ENCODE measurements around the gene TSC22D3.

DNA sequence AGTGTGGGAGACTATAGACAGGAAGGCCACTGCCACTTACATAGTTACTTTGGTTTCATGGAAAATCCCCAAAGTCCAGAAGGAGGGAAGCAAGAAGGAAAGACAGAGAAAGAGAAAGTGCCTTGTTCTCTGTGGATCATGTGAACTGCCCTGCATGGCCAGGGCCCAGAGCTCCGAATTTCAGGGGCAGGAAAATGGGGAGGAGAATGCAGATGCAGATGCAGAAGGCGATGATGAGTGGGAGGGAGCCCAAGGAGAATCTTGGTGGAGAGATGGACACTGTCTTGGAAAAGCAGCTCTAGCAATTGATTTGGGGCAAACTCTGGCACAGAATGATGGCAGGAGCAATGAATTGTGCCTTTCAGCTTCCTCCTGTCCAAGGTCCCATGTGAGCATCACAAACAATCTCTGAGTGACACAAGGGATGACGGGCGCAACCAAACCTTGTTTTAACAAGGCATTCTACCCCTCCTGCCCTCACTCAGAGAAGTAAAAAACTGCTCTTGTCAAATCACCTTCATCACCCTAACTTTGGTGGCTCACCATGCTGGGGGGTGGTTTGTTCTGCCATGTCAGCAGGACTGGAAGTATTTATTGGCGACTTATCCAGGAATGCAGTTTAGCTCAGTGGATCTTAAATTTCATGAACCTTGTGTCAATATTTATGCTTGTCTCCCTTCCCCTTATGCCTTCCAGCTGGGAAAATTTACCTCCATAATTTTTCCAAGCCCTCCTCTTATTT lies 53.5 kb downstream of the TSC22D3 start:
- TF ChIP-seq CTCF (IDR thresholded peaks at IDR 0.05; ENCODE audit: low read length) (no peak), EZH2 (IDR thresholded peaks at IDR 0.05; ENCODE audit: borderline replicate concordance, low read length) (no peak)

Measured in OCI-LY1 (cell line).